ENCODE results near the gene RBBP5. TPM values are rescaled to one million over a fixed set of nuclear protein-coding genes. Genes with fewer than 3 reads are reported as not detected.
A peak's percentile ranks its signal among the peaks of the same experiment; 100 is the strongest.

RBBP5 gene
- total RNA-seq (2013): 13.3 TPM
- 10 to 100 TPM in 1 of 3 donors, 1 to 10 TPM in 2; 4.9 to 10.2 (median 8.1) TPM for polyA plus RNA-seq
- 6.9 and 7.7 TPM in 2 replicates for polyA minus RNA-seq
- 25.1 to 59.6 (median 32.6) reads per million in 11 experiments for total RNA-seq

DNA sequence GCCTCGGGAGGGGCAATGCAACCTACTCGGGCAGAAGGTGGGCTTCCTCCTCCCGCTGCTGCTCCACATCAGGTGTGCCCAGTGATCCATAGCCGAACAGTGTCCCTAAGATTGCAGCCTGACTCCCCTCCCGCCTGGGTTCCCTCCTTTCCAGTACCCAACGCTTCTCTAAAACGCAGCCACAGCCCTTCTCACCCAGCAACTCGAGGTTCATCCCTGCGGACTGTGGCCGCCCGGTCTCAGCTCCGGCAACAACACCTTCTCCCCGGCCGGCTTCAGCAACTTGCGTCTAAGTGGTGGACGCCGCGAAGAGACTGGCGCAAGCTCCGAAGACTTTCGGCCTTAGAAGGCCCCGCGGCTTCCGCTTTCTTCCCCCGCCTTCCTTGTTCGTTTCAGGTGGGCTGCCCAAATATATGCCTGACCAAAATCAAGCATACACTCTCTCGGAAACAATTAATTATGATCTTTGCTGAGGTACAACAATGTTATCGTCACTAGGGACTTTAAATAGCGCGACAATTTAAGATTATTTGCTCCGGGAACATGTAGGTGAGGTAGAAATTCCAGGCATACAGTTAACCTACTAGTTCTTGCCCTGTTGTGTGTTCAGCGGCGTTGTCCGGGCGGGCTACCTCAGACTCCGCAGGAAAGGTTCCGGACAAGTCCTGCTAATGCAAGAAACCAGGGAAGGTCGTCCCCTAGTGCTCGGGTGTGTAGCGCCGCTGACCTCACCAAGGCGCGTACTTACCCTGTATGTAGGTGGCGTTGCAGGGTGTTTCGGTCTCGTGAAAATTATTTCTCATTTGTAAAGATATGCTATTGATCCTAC is at the start of gene RBBP5:
Gene RBBP5, minus strand, starts transcription at position 319 of the 829 bp plus-strand sequence. Its CDS starts 105 bp downstream, at position 214.
- Mint-ChIP-seq H3K27ac (peak within 1 kb of the TSS; percentile 98 to 100 (median 100)), H3K27me3 (ENCODE audit: low read depth in 3 of 3) (peaks cover 0 to 2% (median 0%) of the 10 kb centered on the region in 3 donors)
- under 1% methylated on average over 34 of the region's 46 CpGs for WGBS (ENCODE audit: insufficient coverage)

More for the DNA sequence above, at the start of gene RBBP5:
- Histone ChIP-seq H3K9ac (ENCODE audit: insufficient read depth, low read length, poor library complexity, severe bottlenecking) (peak within 1 kb of the TSS; percentile 85), H3K27ac (ENCODE audit: low read depth in 1 of 2, low read length in 2 of 2) (peak within 1 kb of the TSS; percentile 81 to 97), H3K4me3 (replicated peaks in 1 of 3; ENCODE audit: low read depth in 2 of 3, low read length in 3 of 3) (peak within 1 kb of the TSS; percentile 97 to 99 (median 99)), H3K4me1 (ENCODE audit: control insufficient read depth in 1 of 2, insufficient read depth in 2 of 2, low read length in 2 of 2) (peaks cover 25% of the 10 kb centered on the region in 2 donors), H2AFZ (ENCODE audit: insufficient read depth, low read depth, low read length, poor library complexity, severe bottlenecking) (peak within 1 kb of the TSS; percentile 99), H3K79me2 (ENCODE audit: insufficient read depth, low read length) (peaks cover 40% of the 10 kb centered on the region), H4K20me1 (ENCODE audit: insufficient read depth, low read length) (peaks cover 17% of the 10 kb centered on the region), H3K4me2 (replicated peaks; ENCODE audit: extremely low read depth, low read length, poor library complexity, severe bottlenecking) (peak within 1 kb of the TSS; percentile 92), H3K27me3 (ENCODE audit: control insufficient read depth in 2 of 2, insufficient read depth in 2 of 2, low read length in 2 of 2) (no peaks in the 10 kb centered on the region), H3K9me3 (replicated peaks in 1 of 2; ENCODE audit: control insufficient read depth in 1 of 2, insufficient read depth in 1 of 2, low read length in 2 of 2) (no peaks in the 10 kb centered on the region), H3K36me3 (replicated peaks in 1 of 2; ENCODE audit: control insufficient read depth in 1 of 2, insufficient read depth in 2 of 2, low read length in 2 of 2) (peaks cover 7 to 16% of the 10 kb centered on the region in 2 donors)
- peaks cover 7 to 15% of the 10 kb centered on the region in 2 donors for H3K36me3 Mint-ChIP-seq
- H3K4me1 Mint-ChIP-seq: peaks cover 40% of the 10 kb centered on the region
- peaks cover 0 to 6% (median 0%) of the 10 kb centered on the region in 7 donors for H3K9me3 Mint-ChIP-seq
- DNase-seq: peak; percentile 93 to 98 (median 98)
- TF ChIP-seq CTCF (IDR thresholded peaks at IDR 0.05): peak; percentile 65
- intact Hi-C loops (cut with micrococcal nuclease): loop anchor here (5.0 to 10.0 kb wide), 4 partner anchors 90 to 630 kb away; partner anchors contain the start of genes DSTYK (in 2 of the 2) and NUCKS1 (in 1 of the 2)
- H3K4me3 Mint-ChIP-seq: peak within 1 kb of the TSS; percentile 98 to 100

All from CD14-positive monocyte (primary cell).